IPS-18c (cell line): ENCODE results near the gene ADGRA3.
"Not testable (repeated sequence)": the region's sequence is repeated elsewhere in the genome, so short reads cannot be mapped to it uniquely, and the experiment has no call there.

Source experiments
- H3K4me3 ChIP-seq: 2 replicates; pipeline ENCODE4 v1.7.0; 2013; ENCODE audit warnings: low read depth, mild to moderate bottlenecking, low read length, moderate library complexity; ENCODE audit not compliant: insufficient read depth
- H3K9me3 ChIP-seq: one replicate; pipeline ENCODE4 v1.6.1; 2013; ENCODE audit warnings: mild to moderate bottlenecking, low read length, moderate library complexity; ENCODE audit not compliant: control insufficient read depth, insufficient read depth

The ADGRA3 gene

DNA sequence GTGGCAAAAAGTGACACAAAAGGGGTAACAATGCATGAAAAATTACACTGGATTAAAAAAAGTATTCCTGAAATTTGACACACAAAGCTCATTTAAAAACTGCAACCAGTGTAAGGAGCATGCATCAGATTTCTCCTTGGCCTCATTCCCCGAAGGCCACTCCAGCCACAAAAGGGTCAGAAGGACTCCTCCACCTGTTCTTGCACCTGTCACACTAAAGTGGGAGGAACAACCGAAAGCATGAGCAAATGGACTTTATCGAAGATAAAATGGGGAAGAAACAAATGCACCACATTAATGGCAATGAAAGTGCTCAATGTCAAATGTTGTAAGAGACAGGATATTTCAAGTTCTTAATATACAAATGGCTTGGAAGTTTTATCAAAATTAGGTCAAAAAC, 88.2 kb downstream of the ADGRA3 start:
- Histone ChIP-seq H3K4me3 (no peak overlapping the region), H3K9me3 (no peaks in the 10 kb centered on the region)

DNA sequence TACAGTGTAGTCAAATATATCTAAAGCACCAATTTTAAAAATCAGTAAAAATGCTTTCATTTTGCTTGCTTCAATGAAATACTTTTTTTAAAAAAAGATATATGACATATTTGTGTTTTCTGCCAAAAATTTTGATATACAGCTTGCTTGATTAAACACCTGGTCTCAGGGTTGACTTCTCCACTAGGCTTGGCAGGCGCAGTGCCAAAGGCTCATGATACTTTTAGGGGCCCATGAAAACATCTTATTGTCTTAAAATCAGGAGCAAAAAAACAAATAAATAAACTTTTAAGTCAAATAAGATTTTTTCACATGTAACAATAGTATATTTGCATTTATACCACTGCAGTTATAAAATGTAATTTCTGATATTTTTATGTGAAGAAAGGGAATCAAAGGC, 95.6 kb downstream of the ADGRA3 start:
- Histone ChIP-seq H3K9me3 (no peaks in the 10 kb centered on the region), H3K4me3 (no peak overlapping the region)

DNA sequence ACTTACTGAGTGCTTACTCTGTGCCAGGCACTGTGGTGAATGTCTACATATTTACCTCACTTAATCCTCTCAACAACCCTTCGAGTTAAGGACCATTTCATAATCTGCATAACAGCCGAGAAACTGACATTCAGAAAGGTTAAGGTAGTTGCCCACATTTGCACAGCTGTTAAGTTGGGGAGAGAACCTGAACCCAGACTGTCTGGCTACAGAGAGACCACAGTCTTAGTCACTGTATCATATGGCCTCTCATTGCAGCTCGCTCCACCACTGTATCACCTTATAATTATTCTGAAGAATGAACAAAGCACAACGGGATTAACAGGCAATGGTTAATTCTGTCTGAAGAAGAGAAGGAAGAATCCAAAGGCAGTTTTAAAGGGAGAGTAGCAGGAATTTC, 98.5 kb downstream of the ADGRA3 start:
- Histone ChIP-seq H3K9me3 (no peaks in the 10 kb centered on the region), H3K4me3 (no peak overlapping the region)

DNA sequence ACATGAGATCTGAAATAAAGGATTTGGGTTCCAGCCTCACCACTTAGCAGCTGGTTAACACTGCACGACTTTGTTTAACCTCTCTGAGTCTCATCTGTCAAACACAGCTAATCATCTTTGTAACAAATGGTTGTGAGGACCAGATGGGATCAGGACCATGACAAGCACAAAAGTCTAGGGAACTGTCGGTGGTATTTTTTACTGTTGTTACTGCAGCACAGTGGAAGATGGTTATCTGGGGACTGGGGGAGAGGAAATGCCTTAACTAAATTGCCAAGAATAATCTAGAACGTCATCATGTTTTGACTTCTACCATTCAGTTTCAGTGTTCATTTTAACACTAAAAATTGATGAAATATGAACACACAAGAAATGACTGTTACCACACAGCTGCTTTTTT, 99.5 kb downstream of the ADGRA3 start:
- H3K4me3 ChIP-seq = no peak overlapping the region
- H3K9me3 ChIP-seq = no peaks in the 10 kb centered on the region

DNA sequence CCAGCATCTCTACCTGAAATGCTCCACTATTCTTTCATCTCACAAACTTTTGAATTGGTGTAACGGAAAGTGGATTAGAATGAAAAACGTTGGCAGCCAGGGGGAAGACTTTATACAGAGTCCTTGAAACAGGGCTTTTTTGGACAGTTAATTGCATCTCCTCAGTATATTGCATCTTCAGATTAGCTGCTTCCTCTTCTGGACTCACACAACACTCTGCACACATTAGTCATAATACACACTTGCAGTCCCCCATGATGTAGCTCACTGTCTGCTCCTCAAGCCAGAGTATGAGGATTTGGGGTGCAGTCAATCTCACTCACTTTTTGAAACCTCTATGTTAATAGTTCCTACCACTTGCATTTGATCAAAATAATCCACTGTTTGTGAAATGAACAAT, 101.0 kb downstream of the ADGRA3 start:
- no peaks in the 10 kb centered on the region for H3K9me3 ChIP-seq
- H3K4me3 ChIP-seq = no peak overlapping the region

DNA sequence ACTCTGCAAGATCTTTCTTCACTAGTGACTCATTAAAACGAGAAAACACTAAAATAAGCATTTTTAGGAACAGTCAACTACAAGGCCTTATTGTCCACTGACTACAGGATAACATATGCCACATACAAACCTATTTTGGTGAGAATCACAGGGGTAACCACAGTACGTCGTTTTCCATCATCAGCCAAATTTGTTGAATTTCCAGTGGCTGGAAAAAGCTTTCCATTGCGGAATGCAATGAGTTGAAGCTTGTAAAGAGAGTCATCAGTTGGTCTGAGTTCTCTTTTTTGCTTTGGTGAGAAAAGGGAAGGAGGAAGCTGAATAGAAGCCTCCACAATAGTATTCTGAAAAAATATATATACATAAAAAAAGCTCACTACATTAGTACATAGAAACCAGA, 102.4 kb downstream of the ADGRA3 start:
- Histone ChIP-seq H3K9me3 (no peaks in the 10 kb centered on the region), H3K4me3 (no peak overlapping the region)

DNA sequence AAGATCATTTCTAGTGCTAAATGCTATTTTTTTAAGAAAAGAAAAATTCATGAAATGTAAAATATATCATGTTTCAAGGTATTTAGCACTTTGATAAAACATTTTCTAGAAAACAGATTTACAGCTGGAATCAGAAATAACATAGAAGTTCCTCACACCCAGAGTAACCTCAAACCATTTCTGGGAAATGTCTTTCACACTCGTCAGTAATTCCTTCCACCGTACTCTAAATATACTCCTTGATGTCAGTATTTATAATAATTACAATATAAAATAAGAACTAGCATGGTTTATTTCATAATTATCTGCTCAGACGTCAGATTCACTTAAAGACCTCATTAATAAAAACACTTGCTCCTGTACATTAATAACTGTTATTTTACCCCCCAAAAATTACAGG, 103.9 kb downstream of the ADGRA3 start:
- no peaks in the 10 kb centered on the region for H3K9me3 ChIP-seq
- H3K4me3 ChIP-seq = no peak overlapping the region

DNA sequence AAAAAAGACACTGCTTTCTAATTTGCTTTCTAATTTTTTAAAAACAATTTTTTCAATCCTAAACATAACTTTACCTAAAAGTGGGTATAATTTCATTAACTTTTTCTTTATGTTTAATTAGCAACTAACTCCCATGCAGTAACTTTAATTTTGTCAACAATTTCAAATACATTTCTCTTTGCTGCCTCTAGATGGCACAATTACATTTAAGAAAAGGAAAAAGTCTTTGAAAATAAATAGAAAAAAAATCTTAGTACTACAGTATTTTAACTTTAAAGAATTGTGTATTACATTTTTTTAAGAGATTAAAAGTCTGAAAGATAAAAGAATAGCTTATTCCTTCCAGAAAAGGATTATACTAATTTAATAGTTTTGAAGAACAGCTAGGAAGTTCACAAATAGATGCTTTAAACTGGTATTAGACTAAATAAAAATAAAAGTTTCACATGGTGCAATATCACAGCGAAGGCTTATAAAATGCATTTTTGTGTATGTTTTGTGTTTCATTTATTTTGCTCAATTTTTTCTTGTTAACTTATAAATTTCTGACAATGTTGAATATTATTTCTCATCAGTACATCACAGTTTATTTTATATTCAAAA, 105.1 kb downstream of the ADGRA3 start:
- no peak overlapping the region for H3K4me3 ChIP-seq
- H3K9me3 ChIP-seq = no peaks in the 10 kb centered on the region

DNA sequence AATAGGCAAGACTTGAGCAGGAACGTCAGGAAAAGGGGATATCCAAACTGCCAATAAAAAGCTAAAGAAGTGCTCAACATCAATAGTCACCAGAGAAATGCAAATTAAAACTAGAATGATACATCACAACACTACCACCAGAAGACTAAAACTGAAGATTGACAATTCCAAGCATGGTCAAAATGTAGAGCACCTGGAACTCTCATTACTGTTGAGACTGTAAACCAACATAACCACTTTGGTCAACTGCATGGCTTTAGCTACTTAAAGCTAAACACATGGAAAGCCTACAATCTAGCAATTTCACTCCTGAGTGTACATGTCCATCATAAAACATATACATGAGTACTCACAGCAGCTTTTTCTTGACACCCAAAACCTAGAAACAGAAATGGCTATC, 107.4 kb downstream of the ADGRA3 start:
- Histone ChIP-seq H3K4me3 (no peak overlapping the region), H3K9me3 (no peaks in the 10 kb centered on the region)

DNA sequence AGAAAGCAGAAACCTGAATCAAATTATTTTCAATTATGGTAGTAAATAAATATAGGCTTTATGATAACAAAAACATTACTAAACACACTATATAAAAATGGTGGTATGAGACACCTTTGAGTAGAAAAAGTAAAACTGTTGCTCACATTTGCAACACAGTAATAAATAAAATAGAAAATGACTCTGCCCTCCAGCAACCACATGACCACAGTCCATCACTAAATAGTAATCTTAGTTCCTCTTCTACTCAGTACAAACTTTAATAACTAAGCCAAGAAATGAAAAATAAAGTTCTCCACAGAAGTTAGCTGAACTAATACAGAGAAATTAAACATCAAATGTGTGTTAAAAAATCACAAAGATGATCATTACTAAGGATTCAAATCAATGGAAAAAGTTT, 108.5 kb downstream of the ADGRA3 start:
- Histone ChIP-seq H3K9me3 (no peaks in the 10 kb centered on the region), H3K4me3 (no peak overlapping the region)

DNA sequence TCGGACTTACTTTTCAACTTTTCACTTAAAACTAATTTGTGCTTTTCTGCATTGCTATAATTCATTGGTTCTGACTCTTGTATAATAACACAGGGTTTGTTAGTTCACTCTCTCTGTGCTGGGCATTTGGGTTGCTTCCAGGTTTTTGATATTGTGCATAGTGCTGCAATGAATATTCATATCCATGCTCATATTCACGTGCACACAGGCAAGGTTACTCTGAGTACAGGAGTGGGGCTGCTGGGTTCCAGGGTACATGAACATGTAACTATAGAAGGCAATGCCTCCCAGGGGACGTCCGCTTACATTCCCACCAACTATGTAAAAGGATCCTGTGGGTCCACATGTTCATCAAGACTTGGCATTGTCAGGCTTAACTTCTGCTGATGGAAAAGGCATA, 117.2 kb downstream of the ADGRA3 start:
- H3K9me3 ChIP-seq = no peaks in the 10 kb centered on the region
- H3K4me3 ChIP-seq = no peak overlapping the region

DNA sequence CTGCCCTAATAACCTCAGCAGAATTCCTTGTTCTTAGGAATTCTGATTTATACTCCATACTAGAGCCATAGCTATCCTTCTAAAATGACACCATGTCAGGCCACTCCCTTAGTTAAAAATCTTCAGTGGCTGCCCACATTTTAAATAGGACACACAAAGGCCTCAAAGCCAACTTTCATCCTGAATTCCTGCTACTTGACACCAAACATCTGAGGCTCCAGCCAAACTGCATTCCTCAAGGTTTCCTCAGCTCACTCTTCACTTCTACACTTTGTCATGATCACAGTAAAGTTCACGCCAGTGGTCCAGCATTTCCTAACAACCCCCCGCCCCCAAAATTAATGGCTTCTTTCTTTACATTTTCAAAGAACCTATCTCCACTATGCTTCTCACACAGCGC, 124.3 kb downstream of the ADGRA3 start:
- H3K9me3 ChIP-seq = no peaks in the 10 kb centered on the region
- no peak overlapping the region for H3K4me3 ChIP-seq

DNA sequence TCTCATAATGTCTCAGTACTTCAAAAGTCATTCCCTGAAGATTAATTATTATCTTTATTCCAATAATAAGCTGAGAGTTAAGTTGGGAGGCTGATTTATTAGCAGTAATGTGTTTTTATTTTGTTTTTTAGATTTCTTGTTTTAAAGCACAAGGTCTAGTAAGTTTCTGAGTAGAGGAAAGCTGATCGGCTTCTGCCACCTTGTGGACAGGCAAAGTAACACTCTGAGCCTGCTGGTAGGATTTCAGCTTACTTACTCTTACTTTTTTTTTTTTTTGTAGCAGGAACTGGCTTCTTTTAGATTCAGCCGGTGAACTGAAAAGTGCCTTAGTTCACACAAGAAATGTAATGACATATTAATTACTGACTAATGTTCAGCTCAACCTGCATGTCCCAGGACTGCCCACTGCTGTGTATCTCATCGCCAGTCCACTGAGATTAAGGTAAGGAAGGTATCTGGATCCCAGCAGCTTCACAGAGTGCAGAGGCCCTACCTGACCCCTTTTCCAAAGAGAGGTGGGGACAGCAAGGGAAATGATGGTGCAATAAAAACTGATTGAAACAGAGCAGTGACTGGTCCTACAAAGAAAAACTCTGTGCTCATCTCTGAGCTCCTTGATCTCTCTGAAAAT, 126.5 kb downstream of the ADGRA3 start:
- no peaks in the 10 kb centered on the region for H3K9me3 ChIP-seq

DNA sequence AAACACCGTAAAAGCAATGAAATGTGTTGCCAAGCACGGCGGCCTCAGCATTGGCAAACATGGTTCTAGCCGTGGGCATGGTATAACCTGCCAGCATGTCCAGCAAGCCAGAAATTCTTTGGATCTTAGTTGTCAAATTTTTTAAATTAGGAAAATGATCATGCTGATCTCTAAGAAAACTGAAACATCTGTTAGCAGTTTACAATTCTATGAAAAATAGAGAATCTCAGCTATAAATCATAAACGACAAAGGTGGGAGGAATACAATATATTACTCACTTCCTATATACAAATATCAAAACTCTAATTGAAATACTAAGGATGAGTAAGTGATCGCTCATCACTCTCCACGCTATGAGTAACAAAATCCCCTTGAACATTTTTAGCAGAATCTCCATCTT, 130.3 kb downstream of the ADGRA3 start:
- no peaks in the 10 kb centered on the region for H3K9me3 ChIP-seq
- H3K4me3 ChIP-seq = no peak overlapping the region

More for the DNA sequence above, 126.5 kb downstream of the ADGRA3 start:
- H3K4me3 ChIP-seq = no peak overlapping the region

DNA sequence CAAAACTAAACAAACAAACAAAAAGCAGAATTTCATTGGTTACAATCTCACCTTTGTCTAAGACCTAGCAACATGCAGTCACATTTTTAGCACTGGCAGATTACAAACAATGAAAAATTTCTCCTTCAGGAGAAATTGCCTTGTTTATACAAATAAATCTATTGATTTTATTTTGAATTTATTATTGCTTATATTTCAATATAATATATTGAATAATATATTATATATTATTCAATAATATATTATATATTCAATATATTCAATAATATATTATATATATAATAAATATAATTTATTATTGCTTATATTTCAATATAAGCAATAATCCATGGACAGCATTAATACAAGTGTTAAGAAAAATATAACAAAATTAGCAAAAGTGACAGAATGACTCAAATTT, 131.7 kb downstream of the ADGRA3 start:
- no peaks in the 10 kb centered on the region for H3K9me3 ChIP-seq
- H3K4me3 ChIP-seq = no peak overlapping the region

DNA sequence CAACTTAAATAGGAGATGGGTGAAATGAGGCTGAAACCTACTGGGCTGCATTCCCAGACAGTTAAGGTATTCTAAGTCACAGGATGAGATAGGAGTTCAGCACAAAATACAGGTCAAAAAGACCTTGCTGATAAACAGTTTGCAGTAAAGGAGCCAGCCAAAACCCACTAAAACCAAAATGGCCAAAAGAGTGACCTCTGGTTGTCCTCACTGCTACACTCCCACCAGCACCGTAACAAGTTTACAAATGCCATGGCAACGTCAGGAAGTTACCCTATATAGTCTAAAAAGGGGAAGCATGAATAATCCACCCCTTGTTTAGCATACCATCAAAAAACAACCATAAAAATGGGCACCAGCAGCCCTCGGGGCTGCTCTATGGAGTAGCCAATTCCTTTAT, 133.7 kb downstream of the ADGRA3 start:
- not testable (repeated sequence) for H3K9me3 ChIP-seq, H3K4me3 ChIP-seq

DNA sequence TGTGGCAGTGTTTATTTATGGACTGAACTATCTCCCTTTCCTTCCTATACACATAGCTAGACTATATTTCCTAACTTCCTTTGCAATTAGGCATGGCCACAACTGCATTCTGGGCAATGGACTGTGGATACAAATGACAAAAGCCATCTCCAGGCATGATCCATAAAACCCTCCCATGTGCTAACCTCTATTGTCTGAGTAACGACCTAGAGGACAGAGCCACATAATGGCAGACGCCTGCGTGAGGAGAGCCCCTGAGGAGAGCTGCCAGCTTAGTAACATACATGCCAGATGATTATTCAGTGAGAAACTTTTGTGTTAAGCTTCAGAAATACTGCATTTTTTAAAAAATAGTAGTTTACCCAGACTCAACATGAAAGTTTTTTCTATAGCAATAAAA, 142.9 kb downstream of the ADGRA3 start:
- H3K4me3 ChIP-seq = no peak overlapping the region
- no peaks in the 10 kb centered on the region for H3K9me3 ChIP-seq

DNA sequence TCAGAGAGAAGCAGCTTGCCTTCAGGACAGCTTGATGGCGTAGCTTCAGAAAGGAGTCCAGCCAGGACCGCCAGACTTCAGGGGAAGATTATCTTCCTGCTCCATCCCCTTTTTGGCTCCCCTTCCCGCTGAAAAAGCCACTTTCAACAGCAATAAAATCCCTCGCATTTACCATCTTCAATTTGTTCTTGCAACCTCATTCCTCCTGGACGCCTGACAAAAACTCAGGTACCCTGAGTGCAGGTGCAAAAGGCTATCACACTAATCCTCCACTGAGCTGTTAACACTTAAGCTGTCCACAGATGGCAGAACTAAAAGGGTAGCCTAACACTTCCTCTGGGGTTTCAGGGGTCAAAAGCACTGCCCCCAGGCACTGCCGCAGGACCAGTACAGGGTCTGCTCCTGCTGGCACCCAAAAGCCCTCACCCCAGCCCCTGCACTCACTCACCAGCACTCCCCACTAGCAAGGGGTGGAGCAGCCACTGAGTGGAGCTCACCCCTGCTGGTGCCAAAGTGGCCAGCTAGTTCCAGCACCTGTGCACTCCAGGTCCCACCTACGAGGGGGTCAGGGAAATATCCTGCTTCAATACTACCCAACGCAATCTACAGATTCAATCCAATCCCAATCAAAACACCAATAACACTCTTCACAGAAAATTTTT, 145.8 kb downstream of the ADGRA3 start:
- Histone ChIP-seq H3K4me3 (no peak overlapping the region), H3K9me3 (no peaks in the 10 kb centered on the region)

DNA sequence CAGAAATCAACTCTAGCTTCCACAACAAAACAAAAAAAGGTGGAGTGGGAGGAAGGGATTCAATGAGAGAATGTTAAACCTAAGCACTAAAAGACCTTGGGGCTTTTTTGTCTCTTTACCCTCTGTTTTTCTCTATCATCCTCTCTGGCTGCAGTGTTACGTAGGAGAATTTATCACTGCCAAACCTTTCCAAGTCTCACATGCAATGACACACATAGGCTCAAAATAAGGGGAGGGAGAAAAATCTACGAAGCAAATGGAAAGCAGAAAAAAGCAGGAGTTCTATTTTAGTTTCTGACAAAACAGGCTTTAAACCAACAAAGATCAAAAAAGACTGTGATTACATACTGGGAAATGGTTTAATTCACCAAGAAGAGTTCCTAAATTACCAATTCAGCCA, 152.1 kb downstream of the ADGRA3 start:
- Histone ChIP-seq H3K9me3 (no peaks in the 10 kb centered on the region), H3K4me3 (no peak overlapping the region)
